ENCODE measurements around the gene RNASE9. TPM values are rescaled to one million over a fixed set of nuclear protein-coding genes. Genes with fewer than 3 reads are reported as not detected.
A peak's percentile ranks its signal among the peaks of the same experiment; 100 is the strongest.

RNASE9 gene
- total RNA-seq (not detected in 2 replicates), polyA plus RNA-seq (not detected in 2 replicates), polyA minus RNA-seq (not detected in 2 replicates)
- not detected for total RNA-seq (2013)

GRCh38 chr14:20560961-20561360 is at the start of gene RNASE9:
Gene RNASE9 (minus strand): TSS chr14:20561047.
- H3K9me3 Mint-ChIP-seq (ENCODE audit: insufficient read depth) = no peaks in the 10 kb centered on the region
- H3K4me3 Mint-ChIP-seq = no peak within 1 kb of the TSS
- H3K27me3 Mint-ChIP-seq = peaks cover 17% of the 10 kb centered on the region
- no peak for DNase-seq
- Histone ChIP-seq H3K4me1 (ENCODE audit: control insufficient read depth in 2 of 2, insufficient read depth in 2 of 2, low read length in 2 of 2) (no peaks in the 10 kb centered on the region), H3K9me3 (ENCODE audit: control extremely low read depth in 1 of 3, control insufficient read depth in 2 of 3, insufficient read depth in 1 of 3, low read length in 2 of 3) (no peaks in the 10 kb centered on the region), H3K4me3 (ENCODE audit: control extremely low read depth in 1 of 5, extremely low read depth in 1 of 5, insufficient read depth in 1 of 5, low read depth in 2 of 5, low read length in 4 of 5) (no peak within 1 kb of the TSS), H3K27ac (ENCODE audit: low read length in 2 of 2) (no peak within 1 kb of the TSS), H4K20me1 (ENCODE audit: control insufficient read depth, insufficient read depth, low read length, poor library complexity, severe bottlenecking) (no peaks in the 10 kb centered on the region), H3K36me3 (replicated peaks in 1 of 2; ENCODE audit: control extremely low read depth in 1 of 2, control insufficient read depth in 1 of 2, extremely low read depth in 1 of 2, insufficient read depth in 2 of 2, low read length in 1 of 2) (no peaks in the 10 kb centered on the region), H2AFZ (ENCODE audit: insufficient read depth, low read depth, low read length, poor library complexity, severe bottlenecking) (no peak within 1 kb of the TSS), H3K79me2 (ENCODE audit: control insufficient read depth, insufficient read depth, low read length) (no peaks in the 10 kb centered on the region), H3K4me2 (replicated peaks; ENCODE audit: low read depth, low read length, poor library complexity, severe bottlenecking) (no peak within 1 kb of the TSS), H3K9ac (ENCODE audit: low read length) (no peak within 1 kb of the TSS), H3K27me3 (replicated peaks in 1 of 4; ENCODE audit: control extremely low read depth in 1 of 4, control insufficient read depth in 3 of 4, insufficient read depth in 4 of 4, low read length in 3 of 4) (no peaks in the 10 kb centered on the region)
- POLR2A ChIA-PET = no interaction called here
- intact Hi-C loops (cut with micrococcal nuclease) = no loop called here
- TF ChIP-seq EZH2 (IDR thresholded peaks at IDR 0.05; ENCODE audit: borderline replicate concordance, insufficient read depth, low read depth, low read length, poor library complexity, severe bottlenecking) (no peak), CTCF (IDR thresholded peaks at IDR 0.05) (no peak)
- 80% methylated on average over 1 of the region's 3 CpGs for WGBS (ENCODE audit: insufficient coverage)
- CTCF ChIA-PET = no interaction called here
- no peaks in the 10 kb centered on the region for H3K4me1 Mint-ChIP-seq
- H3K27ac Mint-ChIP-seq = no peak within 1 kb of the TSS
- no peak for ATAC-seq (ENCODE audit: low read depth)

DNA sequence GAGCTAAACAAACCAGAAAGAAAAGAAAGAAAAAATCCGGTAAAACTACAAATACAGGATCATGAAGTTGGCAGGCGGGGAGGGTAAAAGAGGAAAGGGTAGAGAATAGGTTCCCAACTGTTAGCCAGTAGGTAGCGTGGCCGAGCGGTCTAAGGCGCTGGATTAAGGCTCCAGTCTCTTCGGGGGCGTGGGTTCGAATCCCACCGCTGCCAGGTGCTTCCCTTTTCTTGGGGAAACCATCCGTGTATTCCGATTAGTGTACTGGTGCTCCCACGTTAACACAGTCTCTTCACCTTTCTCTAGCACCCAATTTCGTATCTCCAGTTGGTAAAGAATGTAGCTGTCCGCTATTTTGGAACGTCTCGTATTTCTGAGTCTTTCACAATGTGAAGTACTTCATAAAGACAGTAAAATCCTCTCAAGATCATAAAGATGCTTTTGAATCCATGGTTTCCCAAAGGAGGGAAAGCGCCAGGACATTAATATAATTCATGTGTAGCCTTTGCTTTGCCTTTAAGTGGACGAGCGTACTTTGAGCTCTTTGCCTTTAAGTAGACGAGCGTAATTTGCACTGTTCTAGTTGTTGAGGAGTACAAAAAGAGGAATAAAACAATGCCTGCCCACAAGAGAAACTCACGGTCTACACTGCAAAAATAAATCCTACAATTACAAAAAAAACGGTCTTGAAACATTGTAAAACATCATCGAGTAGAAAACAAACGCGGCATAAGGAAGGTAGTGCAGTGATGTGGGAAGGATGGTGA is 49.3 kb upstream of the RNASE9 start:
- Histone ChIP-seq H2AFZ (ENCODE audit: insufficient read depth, low read depth, low read length, poor library complexity, severe bottlenecking) (peak overlapping the region; percentile 81), H3K27me3 (replicated peaks in 1 of 4; ENCODE audit: control extremely low read depth in 1 of 4, control insufficient read depth in 3 of 4, insufficient read depth in 4 of 4, low read length in 3 of 4) (no peaks in the 10 kb centered on the region), H3K4me3 (ENCODE audit: control extremely low read depth in 1 of 5, extremely low read depth in 1 of 5, insufficient read depth in 1 of 5, low read depth in 2 of 5, low read length in 4 of 5) (peak overlapping the region; percentile 74 to 92 (median 86)), H3K36me3 (replicated peaks in 1 of 2; ENCODE audit: control extremely low read depth in 1 of 2, control insufficient read depth in 1 of 2, extremely low read depth in 1 of 2, insufficient read depth in 2 of 2, low read length in 1 of 2) (no peaks in the 10 kb centered on the region), H3K79me2 (ENCODE audit: control insufficient read depth, insufficient read depth, low read length) (no peaks in the 10 kb centered on the region), H4K20me1 (ENCODE audit: control insufficient read depth, insufficient read depth, low read length, poor library complexity, severe bottlenecking) (no peaks in the 10 kb centered on the region), H3K4me2 (replicated peaks; ENCODE audit: low read depth, low read length, poor library complexity, severe bottlenecking) (peak overlapping the region; percentile 94), H3K9me3 (ENCODE audit: control extremely low read depth in 1 of 3, control insufficient read depth in 2 of 3, insufficient read depth in 1 of 3, low read length in 2 of 3) (no peaks in the 10 kb centered on the region), H3K9ac (ENCODE audit: low read length) (peak overlapping the region; percentile 83), H3K4me1 (ENCODE audit: control insufficient read depth in 2 of 2, insufficient read depth in 2 of 2, low read length in 2 of 2) (peaks cover 38 to 51% of the 10 kb centered on the region in 2 donors), H3K27ac (ENCODE audit: low read length in 2 of 2) (peak overlapping the region; percentile 11 to 37)
- ATAC-seq (ENCODE audit: low read depth) (peak; percentile 10), DNase-seq (peak; percentile 86)
- intact Hi-C loops (cut with micrococcal nuclease) = loop anchor here (5.0 to 10.0 kb wide), 3 partner anchors 172 to 495 kb away; partner anchors contain the start of genes RNASE6 and TMEM253
- CTCF ChIA-PET = interaction anchor here (0.6 to 8.9 kb wide), 23 partner anchors 8 to 361 kb away, joined by 3 to 215 read pairs (median 5); partner anchors contain the start of genes CCNB1IP1, PARP2, RNASE4 and TEP1
- Mint-ChIP-seq H3K9me3 (ENCODE audit: insufficient read depth) (no peaks in the 10 kb centered on the region), H3K27ac (no peak overlapping the region), H3K4me3 (no peak overlapping the region), H3K27me3 (no peaks in the 10 kb centered on the region), H3K4me1 (peaks cover 6% of the 10 kb centered on the region)
- WGBS (ENCODE audit: insufficient coverage) = 2% methylated on average over 11 of the region's 27 CpGs
- POLR2A ChIA-PET = interaction anchor here (1.2 to 1.6 kb wide), 3 partner anchors 73 to 282 kb away, joined by 3 to 4 read pairs (median 3); no protein-coding TSS in a partner anchor
- TF ChIP-seq EZH2 (IDR thresholded peaks at IDR 0.05; ENCODE audit: borderline replicate concordance, insufficient read depth, low read depth, low read length, poor library complexity, severe bottlenecking) = no peak
- TF ChIP-seq CTCF (IDR thresholded peaks at IDR 0.05) = no peak
